Measurements from ENCODE around the gene LRRC7.

The LRRC7 gene

DNA sequence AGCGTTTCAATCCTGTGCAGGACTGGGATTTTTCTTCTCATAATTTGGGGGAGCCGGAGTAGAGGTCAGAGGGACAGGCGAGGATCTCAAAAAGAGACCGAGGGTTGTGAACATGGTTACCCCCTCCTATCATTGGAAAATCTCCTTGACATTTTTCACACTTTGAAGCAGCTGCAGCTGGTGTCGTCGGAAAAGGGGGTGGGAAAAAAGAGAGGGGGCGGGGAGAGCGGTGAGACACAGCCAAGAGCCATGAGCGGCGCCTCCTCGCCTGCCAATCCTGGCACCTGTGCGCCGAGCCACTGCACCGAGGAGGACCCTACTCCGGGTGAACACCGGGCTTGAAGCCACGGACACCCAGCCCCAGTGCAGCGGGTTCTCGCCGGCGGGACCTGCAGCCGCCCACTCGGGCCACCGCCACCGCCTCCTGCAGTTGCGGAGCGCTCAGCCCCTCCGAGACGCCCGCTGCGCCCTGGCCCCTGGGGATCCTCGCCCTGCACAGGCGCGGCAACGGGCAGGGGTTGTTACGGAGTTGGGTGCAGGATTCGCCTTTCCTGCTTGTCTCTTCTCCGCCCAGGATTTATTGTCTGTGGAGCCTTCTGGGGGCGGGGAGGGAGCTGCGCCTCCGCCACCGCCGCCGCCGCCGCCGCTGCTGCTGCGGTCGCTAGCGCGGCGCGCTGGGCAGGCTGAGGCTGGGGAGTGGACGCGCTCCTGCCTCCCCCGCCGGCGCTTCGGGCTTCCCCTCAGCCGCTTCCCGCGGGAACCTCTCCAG is at the start of gene LRRC7:
Gene LRRC7, plus strand, starts transcription at position 271 of the 769 bp plus-strand sequence. CDS start 718 bp downstream, outside the sequence.
- no peak for DNase-seq

DNA sequence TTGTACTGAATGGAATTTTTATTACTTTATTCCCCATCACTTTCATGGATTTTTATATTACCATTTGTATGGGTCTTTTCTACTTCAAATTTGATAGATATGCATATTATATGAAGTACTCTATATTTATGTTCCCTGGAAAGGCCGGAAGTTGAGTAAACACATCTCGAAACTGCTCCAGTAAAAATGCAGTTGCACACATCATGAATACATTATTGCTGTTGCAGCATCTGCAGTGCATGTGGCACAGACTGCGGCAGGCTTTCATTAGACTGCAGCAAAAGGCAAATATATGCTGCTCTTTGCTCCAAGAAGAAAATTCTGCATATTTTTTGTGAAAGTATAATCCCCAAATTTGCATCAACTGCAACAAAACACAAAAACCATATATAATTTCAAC is 48.7 kb upstream of the LRRC7 start:
- no peak for DNase-seq

DNA sequence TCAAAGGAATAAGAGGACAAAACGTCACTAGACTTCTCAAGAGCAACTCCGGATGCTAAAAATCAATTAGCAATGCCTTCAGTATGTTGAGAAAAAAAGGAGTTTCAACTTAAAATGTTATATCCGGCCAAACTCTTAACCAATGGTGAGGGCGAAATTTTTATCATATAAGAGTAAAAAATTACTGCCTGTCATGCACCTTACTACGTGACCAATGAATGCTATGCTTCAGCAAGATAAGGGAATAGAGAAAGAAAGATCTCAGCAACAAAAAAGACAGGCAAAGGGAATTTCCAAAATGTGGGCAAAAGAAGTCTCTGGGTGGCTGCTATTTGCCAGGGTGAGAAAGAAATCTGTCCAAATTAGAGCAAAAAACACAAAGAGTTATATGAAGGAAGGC is 47.4 kb upstream of the LRRC7 start:
- DNase-seq = no peak

DNA sequence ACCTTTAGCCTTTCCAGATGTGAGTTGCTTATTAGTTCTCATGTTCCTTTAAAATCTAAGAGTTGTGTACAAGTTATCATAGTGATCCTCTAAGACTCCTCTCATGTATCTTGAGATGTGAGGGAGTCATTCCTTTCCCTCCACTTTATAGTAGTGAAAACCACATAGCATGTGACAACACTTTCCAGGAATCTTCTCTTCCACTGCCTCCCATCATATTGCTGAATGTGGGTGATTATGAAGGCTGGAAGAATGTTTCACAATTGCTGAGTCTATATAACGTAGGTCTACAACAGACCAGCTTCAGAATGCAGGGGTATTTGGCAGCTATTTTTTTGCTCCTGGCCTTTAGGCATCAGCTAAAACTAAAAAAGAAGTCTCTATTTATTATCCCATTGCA is 44.7 kb upstream of the LRRC7 start:
- DNase-seq = no peak

DNA sequence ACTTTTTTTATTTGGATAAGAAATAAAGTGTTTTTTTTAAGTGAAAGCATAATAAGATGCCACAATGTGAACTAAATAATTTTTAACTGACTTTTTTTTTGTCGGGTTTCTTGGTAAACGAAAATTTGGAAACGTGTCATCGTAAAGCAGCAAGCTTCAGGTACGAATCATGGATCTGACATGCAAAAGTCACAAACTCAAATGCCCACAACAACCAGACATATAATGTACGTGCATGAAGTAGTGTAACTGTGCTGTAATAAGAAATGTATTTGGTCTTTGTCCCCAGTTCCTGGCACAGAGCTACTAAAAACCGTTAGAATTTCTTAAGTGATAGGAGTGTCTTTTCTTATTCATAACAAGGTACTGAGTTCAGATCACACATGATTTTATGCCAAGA is 44.3 kb upstream of the LRRC7 start:
- no peak for DNase-seq

DNA sequence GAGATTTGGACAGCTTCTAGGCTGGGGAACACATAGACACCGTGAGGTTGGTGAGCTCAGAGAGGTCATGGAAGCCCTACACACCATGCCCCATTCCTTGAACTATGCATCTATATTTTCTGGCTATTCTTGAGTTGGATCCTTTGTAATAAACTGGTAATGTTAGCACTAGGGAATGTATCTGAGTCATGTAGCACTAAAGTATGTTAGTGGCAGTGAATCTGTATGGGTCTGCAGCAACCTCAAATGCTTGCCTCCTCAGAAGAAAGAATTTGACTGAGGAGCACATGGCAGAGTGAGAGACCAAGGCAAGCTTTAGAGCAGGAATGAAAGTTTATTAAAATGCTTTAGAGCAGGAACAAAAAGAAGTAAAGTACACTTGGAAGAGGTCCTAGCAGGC is 43.7 kb upstream of the LRRC7 start:
- DNase-seq = no peak

DNA sequence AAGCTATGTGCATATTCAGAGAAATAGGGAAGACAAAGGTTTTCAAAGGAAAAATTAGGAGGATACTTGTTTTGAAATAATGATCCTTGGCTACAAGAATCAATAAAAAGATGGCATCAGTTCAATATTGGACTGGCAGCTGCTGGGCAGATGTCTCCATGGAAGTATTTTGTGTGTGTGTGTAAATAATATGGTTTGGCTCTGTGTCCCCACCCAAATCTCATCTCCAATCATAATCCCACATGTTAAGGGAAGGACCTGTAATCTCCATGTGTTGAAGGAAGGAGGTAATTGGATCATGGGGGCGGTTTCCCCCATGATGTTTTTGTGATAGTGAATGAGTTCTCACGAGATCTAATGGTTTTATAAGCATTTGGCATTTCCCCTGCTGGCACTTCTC is 40.4 kb upstream of the LRRC7 start:
- no peak for DNase-seq

DNA sequence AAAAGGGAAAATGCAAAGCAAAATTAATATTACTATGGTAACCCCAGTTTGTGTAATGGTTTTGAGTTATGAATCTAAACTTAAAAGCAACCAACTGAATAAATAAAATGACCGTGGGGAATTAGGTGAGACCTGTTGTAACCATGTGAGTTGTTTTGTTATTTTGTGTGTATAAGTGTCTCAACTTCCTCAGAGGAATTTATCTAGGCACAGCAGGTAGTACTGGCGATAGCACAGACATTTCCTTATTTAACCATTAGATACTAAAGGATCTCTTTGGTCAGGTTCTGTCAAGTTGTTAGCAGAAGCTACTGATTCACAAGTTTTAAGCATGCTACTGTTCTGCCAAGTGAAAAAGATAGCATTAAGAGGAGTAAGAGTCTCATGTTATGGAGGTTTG is 39.3 kb upstream of the LRRC7 start:
- DNase-seq = no peak

DNA sequence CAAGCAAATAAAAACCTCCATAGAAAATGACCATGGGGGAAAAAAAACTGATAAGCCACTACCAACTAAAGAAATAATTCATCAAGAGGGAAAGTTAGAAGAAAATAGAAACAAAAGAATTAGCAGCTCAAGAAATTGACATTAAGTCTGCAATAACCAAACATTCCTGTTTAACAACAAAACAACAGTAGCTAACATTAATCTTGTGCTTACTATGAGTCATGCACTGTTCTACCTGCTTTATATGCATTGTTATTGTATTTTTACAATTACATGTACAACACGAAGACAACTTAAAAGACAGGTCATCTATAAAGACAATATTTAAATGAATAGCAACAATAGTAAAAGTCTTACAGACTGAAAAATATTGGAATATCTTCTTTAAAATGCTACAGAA is 34.4 kb upstream of the LRRC7 start:
- no peak for DNase-seq

DNA sequence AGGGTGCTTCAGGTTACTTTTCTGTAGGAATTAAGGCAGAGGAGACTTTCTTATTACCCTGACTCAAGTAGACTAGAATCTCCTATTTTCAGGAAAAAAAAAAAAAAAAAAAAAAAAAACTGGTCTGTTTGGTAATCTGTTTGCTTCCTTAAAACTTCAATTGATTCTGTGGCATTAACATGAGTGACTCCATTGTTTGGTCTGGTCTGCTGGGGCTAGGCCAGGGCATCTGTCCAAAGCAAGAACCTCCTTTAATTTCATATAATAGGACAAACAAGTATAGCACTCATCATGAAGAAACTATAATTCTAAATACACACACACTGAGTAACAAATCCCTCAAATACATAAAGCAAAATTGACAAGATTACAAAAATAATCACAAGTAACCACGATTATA is 32.9 kb upstream of the LRRC7 start:
- no peak for DNase-seq

DNA sequence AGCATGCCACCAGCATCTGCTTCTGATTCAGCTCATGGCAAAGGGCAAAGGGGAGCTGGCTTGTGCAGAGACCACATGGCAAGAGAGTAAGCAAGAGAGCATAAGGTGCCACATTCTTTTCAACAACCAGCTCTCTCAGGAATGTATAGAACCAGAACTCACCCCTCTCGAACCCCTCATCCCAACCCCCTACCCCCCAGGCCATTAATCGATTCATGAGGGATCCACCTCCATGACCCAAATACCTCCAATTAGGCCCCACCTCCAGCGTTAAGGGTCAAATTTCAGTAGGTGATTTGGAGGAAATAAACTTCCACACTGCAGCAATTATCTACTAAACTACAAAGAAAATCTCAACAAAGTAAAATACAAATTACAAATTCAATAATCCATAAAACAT is 32.2 kb upstream of the LRRC7 start:
- no peak for DNase-seq

DNA sequence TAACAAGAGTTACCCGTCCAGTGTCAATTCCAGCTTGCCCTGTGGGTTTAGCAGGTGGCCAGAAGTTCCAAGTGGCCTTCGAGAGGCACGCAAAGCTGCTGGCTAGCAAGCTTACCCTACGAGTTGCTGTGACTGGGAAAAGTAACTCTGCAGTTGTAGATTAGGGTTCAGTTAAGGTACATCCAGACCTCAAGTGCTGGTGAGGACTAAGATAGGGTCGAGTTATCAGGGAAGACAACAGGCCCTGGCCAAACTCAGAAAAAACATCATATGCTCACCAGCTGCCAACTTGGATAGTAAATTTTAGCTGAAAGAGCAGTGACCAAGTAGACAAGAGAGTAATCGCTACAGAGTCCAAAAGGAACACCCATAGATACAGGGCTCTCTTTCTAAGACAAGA is 27.7 kb upstream of the LRRC7 start:
- DNase-seq = no peak

DNA sequence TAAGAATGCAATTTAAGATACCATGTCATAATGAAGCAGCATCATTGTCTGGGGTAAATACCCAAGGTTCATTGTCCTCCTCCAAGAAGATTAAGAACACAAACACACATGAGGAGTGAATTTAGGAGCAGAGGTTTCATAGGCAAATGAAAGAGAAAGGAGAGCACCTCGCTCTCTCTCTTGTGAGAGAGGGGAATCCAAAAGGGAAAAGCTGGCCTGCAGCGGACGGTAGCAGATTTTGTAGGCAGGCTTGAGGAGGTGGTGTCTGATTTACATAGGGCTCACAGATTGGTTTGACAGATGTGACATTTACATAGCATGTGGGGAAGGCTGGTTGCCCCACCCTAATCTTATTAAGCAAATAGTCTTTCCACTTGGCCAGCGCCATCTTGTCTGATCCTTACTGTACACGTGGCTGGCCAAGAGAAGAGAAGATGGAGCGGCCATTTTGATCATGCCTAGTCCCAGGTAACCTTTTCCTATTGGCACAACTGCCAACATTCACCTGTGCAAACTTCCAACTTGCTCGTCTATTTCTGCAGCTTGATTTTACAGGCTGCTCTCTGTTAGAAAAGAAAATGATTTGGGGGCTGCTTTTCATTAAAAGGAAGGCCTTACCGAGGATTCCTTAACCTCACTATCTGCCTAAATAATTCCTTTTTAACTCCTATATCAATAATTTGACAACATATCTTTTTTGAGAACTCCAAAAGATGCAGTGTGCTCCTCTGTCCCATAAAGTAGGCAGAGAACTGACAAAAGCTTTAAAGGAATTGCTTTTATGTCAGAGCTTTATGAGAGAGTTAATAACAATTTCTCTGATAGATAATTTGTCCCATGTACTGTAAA is 16.0 kb upstream of the LRRC7 start:
- no peak for DNase-seq

DNA sequence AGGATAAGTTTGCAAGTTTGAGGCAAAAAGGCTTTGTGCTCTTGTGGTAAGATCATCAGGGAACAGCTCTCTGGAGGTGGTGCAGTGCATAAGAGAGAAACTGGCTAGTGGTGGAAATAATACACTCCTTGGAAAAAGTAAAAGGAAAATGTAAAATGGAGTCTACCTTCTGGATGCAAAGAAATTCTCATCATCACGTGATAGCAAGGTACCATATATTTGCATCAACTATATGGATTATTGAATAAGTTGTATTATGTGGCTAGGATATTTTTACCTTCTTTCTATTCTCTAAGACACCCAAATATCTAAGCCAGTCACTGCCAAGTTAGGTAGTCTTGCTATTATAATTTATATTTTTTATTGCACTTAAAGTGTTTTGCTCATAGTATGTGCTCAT is 14.0 kb upstream of the LRRC7 start:
- DNase-seq = no peak

DNA sequence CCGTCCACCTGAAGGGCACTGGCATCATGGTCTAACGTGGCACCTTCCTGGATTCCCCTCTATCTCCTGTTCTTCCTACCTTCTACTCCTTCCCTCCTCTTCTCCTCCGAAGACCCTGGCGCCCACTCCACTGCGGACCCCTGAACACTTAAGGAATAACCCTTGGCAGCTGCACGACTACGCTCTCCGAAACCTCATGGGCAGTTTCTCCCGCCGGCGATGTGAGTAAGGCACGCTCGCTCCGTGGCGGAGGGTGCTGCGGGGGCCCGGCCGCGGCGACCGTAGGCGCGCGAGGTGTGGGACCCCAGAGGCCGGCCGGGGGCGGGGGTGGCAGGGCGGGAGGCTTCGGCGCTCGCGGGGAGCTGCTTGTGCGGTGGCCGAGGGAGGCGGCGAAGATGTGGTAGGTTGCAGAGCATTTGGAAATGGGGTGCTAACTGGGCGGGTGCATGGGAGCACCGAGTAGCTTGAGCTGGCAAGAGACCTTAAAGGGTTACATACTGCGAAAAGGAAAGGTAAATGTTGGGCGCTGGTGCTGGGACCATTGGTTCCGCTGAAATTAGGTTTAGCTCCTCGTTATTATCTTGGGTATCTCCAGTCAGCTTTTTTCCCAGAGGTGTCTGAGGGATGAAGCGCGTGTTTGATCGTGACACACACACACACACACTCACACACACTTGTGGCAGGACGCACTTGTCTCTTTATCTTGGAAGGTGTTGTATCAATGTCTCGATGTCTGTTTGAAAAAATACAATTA is 876 bp downstream of the LRRC7 start:
- DNase-seq = no peak

DNA sequence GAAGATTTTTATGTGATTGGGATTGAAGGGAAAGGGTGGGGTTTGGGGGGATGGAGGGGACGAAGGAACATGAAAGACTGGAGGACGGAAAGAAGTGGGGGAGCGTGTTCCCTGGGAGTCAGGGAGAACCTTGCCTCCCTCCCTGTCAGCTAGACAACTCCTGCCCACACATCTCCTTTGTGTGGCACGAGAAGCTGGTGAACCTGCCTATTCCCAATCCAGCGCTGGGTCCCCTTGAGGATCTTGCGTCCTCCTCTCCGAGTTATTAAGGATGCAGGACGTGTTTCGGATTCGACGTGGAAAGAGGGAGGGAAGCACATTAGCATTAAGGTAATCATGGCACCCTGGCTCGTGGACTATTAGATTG is 1.4 kb downstream of the LRRC7 start:
- no peak for DNase-seq

DNA sequence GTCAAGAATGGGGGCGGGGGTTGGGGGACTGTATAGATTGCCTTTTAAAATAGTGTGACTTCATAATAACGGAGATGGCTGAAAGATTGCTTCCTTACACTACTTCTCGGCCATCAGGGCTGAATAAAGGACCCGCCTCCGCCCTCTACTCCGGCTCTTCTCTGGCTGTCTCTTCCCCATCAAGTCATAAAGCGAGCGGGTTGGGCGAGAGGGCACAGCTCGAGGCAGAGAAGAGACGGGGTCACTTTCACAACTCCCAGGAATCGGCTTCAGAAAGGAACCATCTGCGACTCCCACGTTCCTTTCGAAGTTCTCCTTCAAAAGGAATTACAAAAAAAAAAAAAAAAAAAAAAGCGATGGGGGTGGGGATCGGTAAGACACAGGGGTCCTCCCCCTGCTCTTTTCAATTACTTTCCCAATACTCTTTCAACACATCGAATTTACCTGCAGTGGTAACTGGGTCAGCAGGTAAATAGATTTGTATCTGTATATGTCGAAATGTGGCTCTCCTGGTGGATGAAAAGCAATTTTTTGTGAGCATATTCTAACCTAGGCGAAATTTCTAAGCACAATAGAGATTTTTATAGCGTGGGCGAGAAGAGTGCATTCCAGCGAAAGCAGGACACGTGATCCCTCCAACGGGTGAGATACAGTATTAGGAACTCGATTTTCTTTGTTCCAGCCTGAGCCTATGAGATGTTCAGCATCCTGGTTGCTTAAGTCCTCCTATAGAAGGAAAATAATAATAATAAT is 2.0 kb downstream of the LRRC7 start:
- DNase-seq = no peak

DNA sequence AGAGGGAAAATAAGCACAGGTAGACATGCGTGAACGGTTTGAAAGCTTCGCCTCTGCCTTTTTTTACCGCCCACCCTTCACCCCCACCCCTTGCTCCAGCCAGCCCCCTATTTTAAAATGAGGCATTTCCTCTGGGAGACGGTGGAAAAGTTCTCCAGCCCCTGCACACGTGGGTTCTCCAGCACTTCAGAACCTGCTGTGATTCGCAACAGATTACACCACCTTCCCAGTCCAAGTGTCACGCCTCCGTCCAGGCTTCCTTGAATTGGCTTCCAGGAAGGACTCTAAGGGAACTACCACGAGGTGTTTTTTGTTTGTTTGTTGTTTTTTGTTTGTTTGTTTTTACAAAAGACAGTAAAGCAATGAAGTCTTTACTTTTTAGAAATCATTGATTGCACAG is 2.6 kb downstream of the LRRC7 start:
- DNase-seq = no peak

DNA sequence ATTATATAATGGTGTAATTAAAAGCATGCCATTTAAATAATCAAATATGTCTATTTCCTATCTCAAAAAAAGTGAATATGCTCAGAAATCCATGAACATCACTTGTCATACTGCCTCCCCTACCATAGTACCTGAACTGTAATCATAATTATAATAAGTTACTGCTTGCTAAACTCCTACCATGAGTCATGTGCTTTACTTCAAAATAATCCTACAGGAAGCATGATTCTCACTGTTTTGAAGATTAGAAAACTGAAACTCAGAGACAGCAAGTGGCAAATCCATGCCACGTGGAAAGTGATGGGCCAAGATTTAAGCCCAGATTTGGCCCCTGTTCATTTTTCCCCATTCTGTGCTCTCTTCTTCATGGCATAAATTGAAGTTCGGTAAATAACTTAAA is 5.2 kb downstream of the LRRC7 start:
- no peak for DNase-seq

DNA sequence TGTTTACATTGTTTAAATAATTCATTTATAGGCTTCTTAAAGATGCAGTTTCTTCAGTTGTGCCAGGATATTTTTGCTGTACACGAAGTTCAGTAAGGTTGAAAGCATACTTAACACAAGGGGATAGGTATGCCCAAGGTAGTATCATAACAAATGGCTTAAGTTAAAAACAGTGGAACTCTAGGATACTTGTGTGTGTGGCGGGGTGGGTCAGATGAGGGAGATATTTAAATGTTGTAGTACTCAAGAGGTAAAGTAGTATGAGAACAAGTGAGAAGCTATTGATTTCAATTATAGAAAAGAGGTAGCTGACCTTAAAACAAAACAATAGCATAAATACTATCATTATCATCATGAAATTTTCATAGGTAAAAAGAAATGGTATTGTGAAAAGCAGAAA is 6.2 kb downstream of the LRRC7 start:
- no peak for DNase-seq

DNA sequence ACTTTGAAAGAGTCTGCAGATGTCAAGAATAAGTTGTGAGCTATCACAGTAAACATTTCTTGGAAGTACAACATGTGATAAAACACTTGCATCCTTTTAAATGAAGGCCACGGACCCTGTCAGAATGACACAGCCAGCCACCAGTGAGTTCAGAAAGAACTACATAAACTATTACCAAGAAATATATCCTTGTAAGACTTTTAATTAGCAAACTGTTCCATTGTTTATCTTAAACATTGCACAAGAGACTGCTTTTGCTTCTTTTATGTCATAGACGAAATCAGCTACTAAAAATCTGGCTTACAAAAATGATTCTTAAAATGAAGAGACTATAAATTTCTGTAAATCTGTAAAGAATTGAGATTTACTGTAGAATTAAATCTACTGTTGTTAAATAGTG is 17.9 kb downstream of the LRRC7 start:
- no peak for DNase-seq

DNA sequence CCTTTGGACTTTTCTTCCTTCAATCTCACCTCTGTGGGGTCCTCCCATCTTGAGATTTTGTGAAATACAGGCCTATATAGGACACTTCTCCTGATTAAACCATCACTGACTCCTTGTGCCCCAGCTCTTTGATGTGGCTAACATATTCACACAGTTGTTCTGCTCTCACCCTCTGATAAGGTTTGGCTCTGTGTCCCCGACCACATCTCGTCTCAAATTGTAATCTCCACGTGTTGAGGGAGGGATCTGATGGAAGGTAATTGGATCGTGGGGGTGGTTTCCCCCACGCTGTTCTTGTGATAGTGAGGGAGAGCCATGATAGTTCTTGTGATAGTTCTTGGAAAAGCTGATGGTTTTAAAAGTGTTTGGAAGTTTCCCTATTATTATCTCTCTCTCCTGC is 19.7 kb downstream of the LRRC7 start:
- no peak for DNase-seq

DNA sequence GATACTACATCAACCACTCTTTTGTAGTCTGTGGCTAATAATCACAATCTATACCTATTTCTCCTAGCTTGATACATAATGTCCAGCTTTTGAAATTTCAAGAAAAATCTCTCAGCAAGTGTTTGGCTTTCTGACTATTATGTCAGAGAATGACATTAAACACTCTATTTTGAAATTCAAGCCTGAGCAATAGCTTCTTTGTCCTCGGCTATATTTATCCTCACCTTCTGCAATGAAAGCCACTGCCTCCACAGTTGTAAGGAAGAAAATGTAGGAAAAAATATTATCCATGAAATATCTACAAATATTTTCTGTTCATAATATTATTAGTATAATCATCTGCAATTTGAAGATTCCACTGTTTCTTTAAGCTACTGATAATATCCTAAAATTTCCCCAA is 22.1 kb downstream of the LRRC7 start:
- DNase-seq = no peak

Measured in CD4-positive, alpha-beta T cell treated with Interleukin-4 for 4 hours (primary cell).